ENCODE measurements around the gene CCDC181.

CCDC181 gene

GRCh38 chr1:169360415-169360814 lies 66.9 kb downstream of the CCDC181 start:
- no peaks in the 10 kb centered on the region for H3K4me1 ChIP-seq
- no peaks in the 10 kb centered on the region for H3K9me3 ChIP-seq
- no peak for DNase-seq
- no peaks in the 10 kb centered on the region for H3K36me3 ChIP-seq
- no peaks in the 10 kb centered on the region for H3K27me3 ChIP-seq
- no peak overlapping the region for H3K4me3 ChIP-seq (ENCODE audit: low read depth, low read length)
- no peak for TF ChIP-seq CTCF (IDR thresholded peaks at IDR 0.05; ENCODE audit: low read depth, low read length)

DNA sequence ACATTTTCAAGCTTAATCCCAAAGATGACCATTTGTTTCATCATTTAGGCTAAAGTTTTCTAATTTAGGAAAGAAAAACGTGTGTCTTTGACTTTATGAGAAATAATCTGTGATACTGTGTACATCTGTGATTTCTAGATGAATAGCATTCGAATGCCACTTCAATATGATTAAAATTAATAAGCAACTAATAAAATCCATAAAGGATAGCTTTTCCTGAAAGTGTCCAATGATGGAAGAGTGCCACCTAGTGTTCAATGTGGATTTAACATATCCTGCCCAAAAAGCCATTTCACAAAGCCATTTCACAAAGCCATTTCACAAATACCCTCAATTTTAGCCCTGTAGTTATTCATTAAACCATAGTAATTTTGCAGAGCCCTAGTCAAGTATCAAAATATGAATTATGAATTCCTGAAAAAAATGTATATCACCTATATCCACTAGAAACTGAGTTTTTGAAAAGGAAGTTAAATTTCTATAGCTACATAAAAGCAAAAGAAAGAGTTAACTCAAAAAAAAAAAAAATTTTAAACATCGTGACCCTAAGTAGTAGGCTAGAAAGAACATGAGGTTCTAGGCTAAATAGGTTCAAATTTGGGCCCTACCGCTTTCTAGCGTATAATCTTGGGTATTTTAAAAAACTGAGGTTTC lies 78.8 kb downstream of the CCDC181 start:
- Histone ChIP-seq H3K4me3 (ENCODE audit: low read depth, low read length) (no peak overlapping the region), H3K9me3 (no peaks in the 10 kb centered on the region), H3K4me1 (no peaks in the 10 kb centered on the region), H3K27me3 (no peaks in the 10 kb centered on the region), H3K36me3 (no peaks in the 10 kb centered on the region)
- TF ChIP-seq CTCF (IDR thresholded peaks at IDR 0.05; ENCODE audit: low read depth, low read length) = peak; percentile 80
- DNase-seq = peak; percentile 31

DNA sequence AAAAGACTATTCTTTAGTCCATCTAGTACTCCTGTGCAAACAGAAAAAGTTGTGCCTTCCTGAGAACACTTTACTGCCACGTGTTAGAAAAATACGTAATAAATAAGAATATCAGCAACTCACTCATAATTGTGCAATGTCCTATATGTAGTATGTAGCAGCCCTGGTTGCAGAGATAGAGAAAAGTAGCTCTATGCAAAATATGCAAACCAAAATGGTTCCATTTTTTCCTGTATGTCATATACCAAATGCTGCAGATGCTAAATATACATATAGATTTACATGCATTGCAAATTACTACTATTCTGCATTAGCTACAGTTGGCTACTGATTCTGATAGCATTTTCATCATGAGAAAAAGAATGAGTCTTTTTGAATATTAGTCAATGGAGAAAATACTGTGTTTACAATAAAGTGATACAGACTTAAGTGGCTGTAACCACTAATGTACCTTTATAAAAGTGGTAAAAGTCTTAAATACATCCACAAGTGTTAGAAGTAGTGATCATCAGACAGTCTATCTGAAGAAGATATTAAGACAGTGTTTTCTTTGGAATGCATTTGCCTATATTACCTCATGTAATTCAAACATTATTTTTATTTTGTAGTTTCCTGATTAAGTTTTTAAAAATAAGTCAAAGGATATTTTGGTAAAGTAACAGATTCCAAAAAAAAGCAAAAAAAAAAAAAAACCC lies 79.4 kb downstream of the CCDC181 start:
- no peak for TF ChIP-seq CTCF (IDR thresholded peaks at IDR 0.05; ENCODE audit: low read depth, low read length)
- H3K4me3 ChIP-seq (ENCODE audit: low read depth, low read length) = no peak overlapping the region
- no peaks in the 10 kb centered on the region for H3K9me3 ChIP-seq
- no peaks in the 10 kb centered on the region for H3K4me1 ChIP-seq
- no peaks in the 10 kb centered on the region for H3K36me3 ChIP-seq
- no peak for DNase-seq
- H3K27me3 ChIP-seq = no peaks in the 10 kb centered on the region

- Histone ChIP-seq H3K4me1 (no peaks in the 10 kb centered on the region), H3K4me3 (ENCODE audit: low read depth, low read length) (no peak overlapping the region), H3K27me3 (no peaks in the 10 kb centered on the region), H3K36me3 (no peaks in the 10 kb centered on the region), H3K9me3 (no peaks in the 10 kb centered on the region)
- no peak for TF ChIP-seq CTCF (IDR thresholded peaks at IDR 0.05; ENCODE audit: low read depth, low read length)
- no peak for DNase-seq
Observed at GRCh38 chr1:169346036-169346589, 81.2 kb downstream of the CCDC181 start.

DNA sequence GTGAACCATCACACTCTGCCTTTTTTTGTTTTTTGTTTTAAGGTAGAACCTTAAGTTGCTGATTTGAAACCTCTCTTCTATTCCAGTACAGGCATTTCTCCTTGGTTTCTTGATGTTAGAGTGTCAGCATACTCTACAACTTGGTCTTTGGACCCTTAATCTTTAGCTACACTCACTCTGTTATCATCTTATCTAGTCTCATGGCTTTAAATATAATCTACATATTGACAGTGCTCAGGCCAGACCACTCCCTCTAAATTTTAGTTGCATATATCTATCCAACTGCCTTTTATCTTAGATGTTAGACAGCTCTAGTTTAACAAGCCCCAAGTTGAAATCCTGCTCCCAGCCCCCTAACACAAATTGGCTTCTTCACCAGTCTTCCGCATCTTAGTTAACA lies 81.8 kb downstream of the CCDC181 start:
- H3K27me3 ChIP-seq = no peaks in the 10 kb centered on the region
- H3K9me3 ChIP-seq = no peaks in the 10 kb centered on the region
- H3K4me3 ChIP-seq (ENCODE audit: low read depth, low read length) = no peak overlapping the region
- H3K36me3 ChIP-seq = no peaks in the 10 kb centered on the region
- no peaks in the 10 kb centered on the region for H3K4me1 ChIP-seq
- DNase-seq = no peak
- no peak for TF ChIP-seq CTCF (IDR thresholded peaks at IDR 0.05; ENCODE audit: low read depth, low read length)

Data from BE2C (cell line).